HG02970 (cell line): ENCODE measurements around the gene CAB39L.
"Not testable (repeated sequence)": the region's sequence is repeated elsewhere in the genome, so short reads cannot be mapped to it uniquely, and the experiment has no call there.

Experiments
- ATAC-seq: cut with Tn5 transposase; IDR thresholded peaks from one replicate; pipeline ENCODE4 v1.9.1; 2021; ENCODE audit warnings: mild to moderate bottlenecking, moderate library complexity, moderate number of reproducible peaks; ENCODE audit not compliant: unreplicated experiment, low FRiP score

CAB39L gene

DNA sequence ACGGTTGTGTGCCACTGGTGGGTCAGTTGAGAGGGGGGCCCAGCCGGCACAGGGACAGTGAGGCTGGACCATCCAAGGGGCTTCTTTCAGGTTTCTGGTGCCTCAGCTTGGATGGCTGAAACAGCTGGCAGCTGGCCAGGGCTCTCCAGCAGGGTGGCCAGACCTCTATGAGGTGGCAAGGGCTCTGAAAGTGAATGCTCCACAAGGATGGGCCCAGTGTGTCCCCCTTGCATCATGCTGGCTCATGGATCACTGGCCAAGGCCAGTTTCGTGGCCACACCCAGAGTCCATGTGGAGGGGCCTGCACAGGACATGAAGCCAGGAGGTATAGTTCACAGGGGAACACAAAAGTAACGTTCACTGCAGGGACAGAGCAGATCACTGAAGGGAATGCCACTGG is 146.5 kb downstream of the CAB39L start:
- ATAC-seq: no peak

- ATAC-seq: no peak
Measured at GRCh38 chr13:49296659-49297058, 147.2 kb downstream of the CAB39L start.

DNA sequence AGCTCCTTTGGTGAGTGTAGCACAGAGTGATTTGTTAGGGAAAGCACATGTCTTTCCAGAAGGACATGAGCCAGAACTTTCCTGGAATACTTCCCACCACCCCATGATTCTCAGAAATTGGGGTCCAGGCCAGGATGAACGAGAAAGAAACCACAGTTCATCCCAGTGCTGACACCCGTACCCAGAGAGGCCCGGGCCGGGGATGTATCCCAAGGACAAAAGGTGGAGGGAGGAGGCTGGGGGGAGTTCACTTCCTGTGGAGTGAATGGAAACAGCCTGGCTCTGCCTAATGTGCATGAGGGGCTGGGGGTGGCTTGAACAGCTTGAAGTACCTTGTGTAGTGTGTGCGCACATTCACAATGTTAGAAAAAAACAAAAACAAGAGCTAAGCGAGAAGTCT is 148.6 kb downstream of the CAB39L start:
- no peak for ATAC-seq

DNA sequence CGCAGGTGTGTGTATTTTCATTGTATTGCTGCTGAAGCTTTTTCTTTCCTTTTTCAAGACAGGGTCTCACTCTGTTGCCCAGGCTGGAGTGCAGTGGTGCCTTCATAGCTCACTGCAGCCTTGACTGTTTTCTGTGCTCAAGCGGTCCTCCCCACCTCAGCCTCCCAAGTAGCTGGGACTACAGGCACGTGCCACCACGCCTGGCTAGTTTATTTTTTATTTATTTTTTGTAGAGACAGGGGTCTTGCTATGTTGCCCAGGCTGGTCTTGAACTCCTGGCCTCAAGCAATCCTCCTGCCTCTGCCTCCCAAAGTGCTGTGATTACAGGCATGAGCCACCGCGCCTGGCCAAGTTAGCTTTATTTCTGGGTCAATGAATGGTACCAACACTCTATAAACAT is 149.1 kb downstream of the CAB39L start:
- ATAC-seq: not testable (repeated sequence)

DNA sequence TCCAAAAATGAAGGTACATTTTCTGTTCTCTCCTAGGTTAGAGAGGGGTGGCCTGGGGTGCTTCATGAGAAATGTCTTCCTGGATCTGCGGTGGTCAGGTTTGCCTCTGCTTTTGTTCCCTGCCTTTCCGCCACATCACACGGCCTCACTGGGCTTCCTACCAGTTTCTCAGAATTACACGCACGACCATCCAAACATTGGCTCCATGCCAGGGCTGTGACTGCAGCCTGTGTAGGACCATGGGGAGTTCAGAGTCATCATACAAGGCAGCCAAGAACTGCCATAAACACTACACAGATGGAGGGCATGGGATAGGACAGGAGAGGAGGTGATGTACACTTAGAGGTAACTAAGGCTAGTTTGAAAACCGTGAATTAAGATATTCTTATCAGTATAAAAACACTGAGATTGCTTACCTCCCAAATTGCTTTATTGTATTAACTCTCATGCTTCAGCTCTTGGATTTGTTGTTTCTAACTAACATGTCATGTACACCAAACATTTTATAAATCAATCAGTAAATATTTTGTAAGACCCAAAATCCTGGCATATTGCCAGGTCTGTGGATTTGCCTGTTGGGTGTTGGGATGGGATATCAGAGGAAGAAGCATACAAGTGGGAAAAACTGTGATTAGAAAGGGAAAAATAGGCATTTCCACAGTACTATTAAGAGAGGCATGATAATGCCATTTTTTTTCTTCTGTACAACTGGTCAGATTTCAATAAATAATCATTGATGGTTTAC is 150.9 kb downstream of the CAB39L start:
- ATAC-seq: no peak

GRCh38 chr13:49288458-49288857 is 155.4 kb downstream of the CAB39L start:
- ATAC-seq: no peak

DNA sequence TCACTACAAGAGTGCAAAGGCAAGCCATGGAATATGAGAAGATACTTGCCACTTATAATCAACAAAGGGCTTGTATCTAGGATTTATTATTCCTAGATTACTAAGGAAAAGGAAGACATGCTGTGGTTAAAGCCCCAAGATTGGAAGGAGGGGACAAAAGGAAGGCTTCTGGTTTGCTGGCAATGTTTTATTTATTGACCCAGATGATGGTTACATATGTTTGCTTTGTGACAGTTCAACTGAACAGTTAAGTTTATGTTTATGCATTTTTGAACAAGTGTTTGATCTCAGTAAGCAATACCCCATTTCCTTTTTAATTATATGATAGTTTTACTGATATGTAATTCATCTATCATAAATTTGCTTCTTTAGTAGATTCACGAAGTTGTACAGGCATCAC is 155.9 kb downstream of the CAB39L start:
- ATAC-seq: no peak

DNA sequence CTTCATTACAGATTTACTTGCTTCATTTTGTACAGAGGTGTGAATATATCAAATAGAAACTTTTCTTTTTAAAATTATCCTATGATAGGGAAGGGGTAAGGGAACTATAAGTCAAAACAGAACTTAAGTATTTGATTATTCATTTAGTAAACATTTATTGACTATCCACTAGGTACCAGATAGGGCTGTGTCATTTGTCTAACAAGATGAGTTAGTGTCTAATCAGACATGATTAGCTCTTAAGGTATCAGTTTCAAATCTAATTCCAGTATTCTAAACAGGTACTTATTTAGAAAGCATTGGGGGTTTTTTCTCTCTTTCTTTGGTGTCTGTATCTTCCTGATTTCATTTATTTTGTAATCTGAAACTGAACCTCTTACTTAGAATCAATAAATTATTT is 164.0 kb downstream of the CAB39L start:
- ATAC-seq: no peak

DNA sequence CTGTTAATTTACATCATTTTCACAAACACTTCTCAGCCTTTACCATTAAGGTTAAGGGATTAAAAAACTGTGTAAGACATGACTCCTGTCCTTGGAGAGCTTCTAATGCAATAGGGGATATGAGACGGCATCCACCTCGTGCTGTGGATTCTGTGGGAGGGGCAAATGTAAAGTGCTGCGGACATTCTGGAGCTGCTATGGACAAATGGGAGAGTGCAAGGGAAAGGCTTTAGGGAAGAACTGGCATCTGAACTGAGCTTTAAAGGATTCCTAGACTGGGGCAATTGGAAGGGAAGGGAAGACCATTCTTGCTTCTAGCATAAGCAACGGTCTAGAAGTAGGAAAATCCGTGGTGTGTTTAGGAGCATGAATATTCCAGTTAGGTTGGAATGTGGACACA is 164.8 kb downstream of the CAB39L start:
- ATAC-seq: no peak

- ATAC-seq: no peak
Measured at GRCh38 chr13:49278211-49278610, 165.7 kb downstream of the CAB39L start.

- no peak for ATAC-seq
Measured at GRCh38 chr13:49272296-49272695, 171.6 kb downstream of the CAB39L start.

DNA sequence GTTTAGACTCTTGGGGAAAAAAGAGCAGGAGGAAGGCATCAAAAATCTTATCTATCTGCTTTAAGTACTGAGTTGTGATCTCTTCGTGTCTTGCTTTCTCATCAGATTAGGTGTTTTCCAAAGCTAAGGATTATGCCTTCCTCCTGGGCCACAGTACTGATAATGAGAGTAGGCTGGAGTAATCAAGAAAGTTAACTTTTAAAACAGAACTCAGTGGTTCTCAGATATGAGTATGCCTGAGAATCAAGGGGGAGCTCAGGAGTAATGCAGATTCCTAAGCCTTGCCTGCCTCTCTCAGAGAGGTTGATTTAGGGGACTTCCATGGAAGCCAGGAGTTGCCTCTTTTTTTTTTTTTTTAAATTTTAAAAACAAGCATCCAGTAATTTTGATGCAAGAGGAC is 172.6 kb downstream of the CAB39L start:
- no peak for ATAC-seq

DNA sequence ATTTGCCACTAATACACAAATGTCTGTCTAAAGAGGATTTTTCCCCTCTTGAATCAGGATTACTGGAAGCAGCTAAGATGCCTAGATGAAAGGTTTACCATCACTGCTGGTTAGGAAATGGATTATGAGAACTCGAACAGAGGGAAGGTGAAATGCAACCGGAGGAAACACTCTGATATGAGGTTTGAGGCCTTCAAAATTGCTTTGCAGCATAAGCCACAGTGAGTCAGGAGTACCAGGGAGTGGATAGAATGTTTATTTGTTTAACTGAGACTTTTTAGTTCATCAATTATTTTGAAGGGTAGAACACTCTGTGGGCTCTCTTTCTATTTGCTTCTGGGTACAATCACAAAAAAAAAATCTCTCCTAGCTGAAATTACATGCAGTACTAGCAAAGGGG is 178.0 kb downstream of the CAB39L start:
- no peak for ATAC-seq

- ATAC-seq: no peak
Measured at GRCh38 chr13:49262634-49263033, 181.2 kb downstream of the CAB39L start.

DNA sequence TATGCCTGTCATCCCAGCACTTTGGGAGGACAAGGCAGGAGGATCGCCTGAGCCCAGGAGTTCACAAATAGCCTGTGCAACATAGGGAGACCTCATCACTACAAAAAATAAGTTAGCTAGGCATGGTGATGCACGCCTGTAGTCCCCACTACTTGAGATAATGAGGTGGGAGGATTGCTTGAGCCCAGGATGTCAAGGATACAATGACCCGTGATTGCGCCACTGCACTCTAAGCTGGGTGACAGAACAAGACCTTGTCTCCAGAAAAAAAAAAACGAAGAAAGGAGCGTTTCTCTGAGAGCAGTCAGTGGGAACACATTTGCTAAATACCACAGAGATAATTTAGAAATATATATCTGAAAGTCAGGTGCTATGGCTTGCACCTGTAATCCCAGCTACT is 184.3 kb downstream of the CAB39L start:
- no peak for ATAC-seq
